ENCODE results near the gene ARNT2. TPM values are rescaled to one million over a fixed set of nuclear protein-coding genes. Genes with fewer than 3 reads are reported as not detected.

ARNT2 gene
- total and polyA plus RNA-seq, 10 of the 15 experiments (the other 5 are each of a cell fraction or from before 2014, with no cell fraction given), result 0.07 to 0.49 (median 0.09) TPM; not detected in 6

- Histone ChIP-seq H3K27ac (ENCODE audit: control insufficient read depth, insufficient read depth) (no peak overlapping the region), H3K79me2 (ENCODE audit: control insufficient read depth, insufficient read depth, low read length) (no peaks in the 10 kb centered on the region), H2AFZ (ENCODE audit: control insufficient read depth, low read depth, low read length) (no peak overlapping the region), H3K4me3 (no peak overlapping the region), H3K4me1 (ENCODE audit: control insufficient read depth, insufficient read depth, low read length) (no peaks in the 10 kb centered on the region), H3K36me3 (ENCODE audit: control insufficient read depth in 2 of 2, insufficient read depth in 2 of 2, low read length in 1 of 2) (no peaks in the 10 kb centered on the region), H3K9ac (ENCODE audit: control insufficient read depth, insufficient read depth, low read length) (no peak overlapping the region), H3K9me3 (replicated peaks; ENCODE audit: control insufficient read depth, insufficient read depth, low read length) (no peaks in the 10 kb centered on the region), H3K27me3 (replicated peaks in 1 of 2; ENCODE audit: control insufficient read depth in 2 of 2, insufficient read depth in 2 of 2, low read length in 1 of 2) (peaks cover 0 to 3% of the 10 kb centered on the region in 2 experiments; a peak in 2 of 4 replicates), H4K20me1 (ENCODE audit: control insufficient read depth, insufficient read depth) (no peaks in the 10 kb centered on the region), H3K4me2 (ENCODE audit: control insufficient read depth, insufficient read depth) (no peak overlapping the region)
- FAIRE-seq (peak; percentile 18), ATAC-seq (no peak), DNase-seq (ENCODE audit: low read depth, low spot score) (no peak)
- ChIA-PET SMC1A (ENCODE audit: uncharacterized antibody, unreplicated experiment) (no interaction called here), POLR2A (no interaction called here), RAD21 (ENCODE audit: unreplicated experiment) (no interaction called here), CTCF (no interaction called here)
- BruUV-seq (replicated peaks), result no TSS peak
- 44% methylated on average over 4 of the region's 4 CpGs for WGBS (ENCODE audit: insufficient coverage, insufficient replicate concordance, low lambda C conversion rate, missing lambda C conversion rate)
- intact Hi-C loops (cut with micrococcal nuclease; ENCODE audit: unreplicated experiment) (no loop called here), in situ Hi-C loops (cut with MboI) (no loop called here)
- no peak for TF ChIP-seq TCF7 (IDR thresholded peaks at IDR 0.05; ENCODE audit: borderline replicate concordance)
- no peak for TF ChIP-seq HCFC1 (IDR thresholded peaks at IDR 0.05; ENCODE audit: low read length)
- no peak for TF ChIP-seq CEBPB (IDR thresholded peaks at IDR 0.05; ENCODE audit: borderline replicate concordance in 1 of 2, low read depth in 2 of 2, low read length in 2 of 2)
- TF ChIP-seq EED (IDR thresholded peaks at IDR 0.05; ENCODE audit: low read depth), result no peak
These were observed 40.6 kb downstream of the ARNT2 start for GRCh38 chr15:80444680-80445251.

- H3K79me2 ChIP-seq (ENCODE audit: control insufficient read depth, insufficient read depth, low read length), result no peaks in the 10 kb centered on the region
- no peak overlapping the region for H3K4me2 ChIP-seq (ENCODE audit: control insufficient read depth, insufficient read depth)
- in situ Hi-C loops (cut with MboI), result no loop called here
- H3K4me3 ChIP-seq, result no peak overlapping the region
- H3K27me3 ChIP-seq (replicated peaks in 1 of 2; ENCODE audit: control insufficient read depth in 2 of 2, insufficient read depth in 2 of 2, low read length in 1 of 2), result peaks cover 0 to 3% of the 10 kb centered on the region in 2 experiments; a peak in 2 of 4 replicates
- DNase-seq (ENCODE audit: low read depth, low spot score) (no peak), ATAC-seq (no peak), FAIRE-seq (no peak)
- SMC1A ChIA-PET (ENCODE audit: uncharacterized antibody, unreplicated experiment), result no interaction called here
- no peaks in the 10 kb centered on the region for H3K9me3 ChIP-seq (replicated peaks; ENCODE audit: control insufficient read depth, insufficient read depth, low read length)
- POLR2A ChIA-PET, result interaction anchor here (0.5 kb wide), 1 partner anchor 273 kb away, joined by 3 read pairs; no protein-coding TSS in a partner anchor
- CTCF ChIA-PET, result interaction anchor here (1.6 kb wide), 1 partner anchor 8 kb away, joined by 3 read pairs; no protein-coding TSS in a partner anchor
- H2AFZ ChIP-seq (ENCODE audit: control insufficient read depth, low read depth, low read length), result no peak overlapping the region
- intact Hi-C loops (cut with micrococcal nuclease; ENCODE audit: unreplicated experiment), result no loop called here
- RAD21 ChIA-PET (ENCODE audit: unreplicated experiment), result no interaction called here
- no peaks in the 10 kb centered on the region for H4K20me1 ChIP-seq (ENCODE audit: control insufficient read depth, insufficient read depth)
- no peaks in the 10 kb centered on the region for H3K4me1 ChIP-seq (ENCODE audit: control insufficient read depth, insufficient read depth, low read length)
- H3K9ac ChIP-seq (ENCODE audit: control insufficient read depth, insufficient read depth, low read length), result no peak overlapping the region
- 53% methylated on average over 12 of the region's 13 CpGs for WGBS (ENCODE audit: insufficient coverage, insufficient replicate concordance, low lambda C conversion rate, missing lambda C conversion rate)
- BruUV-seq (replicated peaks), result no TSS peak
- TF ChIP-seq CREB1 (IDR thresholded peaks at IDR 0.05; ENCODE audit: low read depth), result no peak
- TF ChIP-seq POLR2AphosphoS5 (IDR thresholded peaks at IDR 0.05; ENCODE audit: low read length), result no peak
- TF ChIP-seq RFX5 (IDR thresholded peaks at IDR 0.05; ENCODE audit: low read depth, low read length), result no peak
- TF ChIP-seq MYB (IDR thresholded peaks at IDR 0.05; ENCODE audit: borderline replicate concordance, low read depth, low read length), result no peak
- no peak for TF ChIP-seq WRNIP1 (IDR thresholded peaks at IDR 0.05; ENCODE audit: borderline replicate concordance, low read depth, low read length)
- TF ChIP-seq BRCA1 (IDR thresholded peaks at IDR 0.05; ENCODE audit: low read depth, low read length), result no peak
- TF ChIP-seq BACH1 (IDR thresholded peaks at IDR 0.05; ENCODE audit: borderline replicate concordance), result no peak
- no peak for TF ChIP-seq MTA3 (IDR thresholded peaks at IDR 0.05; ENCODE audit: borderline replicate concordance, low read length)
- TF ChIP-seq NR2C1 (IDR thresholded peaks at IDR 0.05), result no peak
- TF ChIP-seq MEF2A (IDR thresholded peaks at IDR 0.05; ENCODE audit: insufficient read depth, low read depth, low read length), result no peak
- TF ChIP-seq NFYB (IDR thresholded peaks at IDR 0.05; ENCODE audit: insufficient read depth, low read depth, low read length), result no peak
- no peaks in the 10 kb centered on the region for H3K36me3 ChIP-seq (ENCODE audit: control insufficient read depth in 2 of 2, insufficient read depth in 2 of 2, low read length in 1 of 2)
- H3K27ac ChIP-seq (ENCODE audit: control insufficient read depth, insufficient read depth), result no peak overlapping the region
These were observed 41.3 kb downstream of the ARNT2 start for GRCh38 chr15:80445300-80446041.

Measured in GM12878 (cell line).